Measurements from ENCODE around the gene AIMP1.

DNA sequence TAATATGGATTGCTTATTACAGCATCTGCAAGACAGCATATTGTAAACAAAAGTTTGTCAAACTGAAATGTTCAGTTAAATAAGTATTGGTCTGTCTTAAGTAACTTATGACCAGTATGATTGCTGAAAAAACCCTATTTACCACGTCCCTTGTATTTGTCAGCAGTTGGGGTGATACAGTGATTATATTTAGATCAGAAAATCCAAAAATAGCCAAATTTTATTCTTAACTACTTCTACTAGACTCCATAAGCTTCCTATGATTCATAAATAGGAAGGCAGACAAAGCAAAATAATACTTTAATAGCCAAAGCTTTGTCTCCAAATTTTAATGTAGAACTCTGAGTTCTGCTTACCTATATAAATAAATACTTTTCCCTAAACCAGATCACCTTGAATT lies 45.6 kb upstream of the AIMP1 start:
- TF ChIP-seq, protein P1, sequence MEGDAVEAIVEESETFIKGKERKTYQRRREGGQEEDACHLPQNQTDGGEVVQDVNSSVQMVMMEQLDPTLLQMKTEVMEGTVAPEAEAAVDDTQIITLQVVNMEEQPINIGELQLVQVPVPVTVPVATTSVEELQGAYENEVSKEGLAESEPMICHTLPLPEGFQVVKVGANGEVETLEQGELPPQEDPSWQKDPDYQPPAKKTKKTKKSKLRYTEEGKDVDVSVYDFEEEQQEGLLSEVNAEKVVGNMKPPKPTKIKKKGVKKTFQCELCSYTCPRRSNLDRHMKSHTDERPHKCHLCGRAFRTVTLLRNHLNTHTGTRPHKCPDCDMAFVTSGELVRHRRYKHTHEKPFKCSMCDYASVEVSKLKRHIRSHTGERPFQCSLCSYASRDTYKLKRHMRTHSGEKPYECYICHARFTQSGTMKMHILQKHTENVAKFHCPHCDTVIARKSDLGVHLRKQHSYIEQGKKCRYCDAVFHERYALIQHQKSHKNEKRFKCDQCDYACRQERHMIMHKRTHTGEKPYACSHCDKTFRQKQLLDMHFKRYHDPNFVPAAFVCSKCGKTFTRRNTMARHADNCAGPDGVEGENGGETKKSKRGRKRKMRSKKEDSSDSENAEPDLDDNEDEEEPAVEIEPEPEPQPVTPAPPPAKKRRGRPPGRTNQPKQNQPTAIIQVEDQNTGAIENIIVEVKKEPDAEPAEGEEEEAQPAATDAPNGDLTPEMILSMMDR (IDR thresholded peaks at IDR 0.05; ENCODE audit: low read depth, low read length, poor library complexity, severe bottlenecking): no peak
- no peak for TF ChIP-seq EZH2phosphoT487 (IDR thresholded peaks at IDR 0.05; ENCODE audit: borderline replicate concordance, low read length)

All from DOHH2 (cell line).